ENCODE data around the gene HASPIN.

The HASPIN gene

GRCh38 chr17:3723556-3724377 is at the start of gene HASPIN:
HASPIN (plus strand) TSS chr17:3723903; CDS start chr17:3723936, 33 bp downstream.
- peak; percentile 82 to 96 for DNase-seq

- DNase-seq = no peak
Observed at GRCh38 chr17:3675886-3676285, 47.8 kb upstream of the HASPIN start.

- no peak for DNase-seq
Observed at GRCh38 chr17:3678095-3678820, 45.4 kb upstream of the HASPIN start.

GRCh38 chr17:3678821-3679530 is 44.7 kb upstream of the HASPIN start:
- no peak for DNase-seq

- DNase-seq = no peak
Observed at GRCh38 chr17:3679531-3680126, 44.1 kb upstream of the HASPIN start.

GRCh38 chr17:3681057-3681456 is 42.6 kb upstream of the HASPIN start:
- DNase-seq = no peak

GRCh38 chr17:3681565-3681964 is 42.1 kb upstream of the HASPIN start:
- DNase-seq = no peak

- DNase-seq = no peak
Observed at GRCh38 chr17:3682033-3682432, 41.7 kb upstream of the HASPIN start.

GRCh38 chr17:3683054-3683511 is 40.6 kb upstream of the HASPIN start:
- DNase-seq = no peak

GRCh38 chr17:3685174-3685573 is 38.5 kb upstream of the HASPIN start:
- DNase-seq = no peak

GRCh38 chr17:3688027-3688553 is 35.6 kb upstream of the HASPIN start:
- no peak for DNase-seq

- no peak for DNase-seq
Observed at GRCh38 chr17:3688852-3689261, 34.8 kb upstream of the HASPIN start.

- DNase-seq = no peak
Observed at GRCh38 chr17:3689262-3690093, 34.2 kb upstream of the HASPIN start.

- DNase-seq = no peak
Observed at GRCh38 chr17:3690094-3690715, 33.5 kb upstream of the HASPIN start.

GRCh38 chr17:3691617-3692067 is 32.1 kb upstream of the HASPIN start:
- no peak for DNase-seq

- no peak for DNase-seq
Observed at GRCh38 chr17:3692346-3692745, 31.4 kb upstream of the HASPIN start.

- DNase-seq = no peak
Observed at GRCh38 chr17:3693141-3693540, 30.6 kb upstream of the HASPIN start.

- no peak for DNase-seq
Observed at GRCh38 chr17:3693829-3694231, 29.9 kb upstream of the HASPIN start.

GRCh38 chr17:3695129-3695722 is 28.5 kb upstream of the HASPIN start:
- no peak for DNase-seq

- no peak for DNase-seq
Observed at GRCh38 chr17:3695723-3696411, 27.8 kb upstream of the HASPIN start, which contains the start of gene P2RX5. P2RX5 (minus strand) TSS chr17:3696155; CDS start chr17:3696005, 150 bp downstream.
